ENCODE measurements around the gene DDT.

GRCh38 chr22:24005201-24005600 lies 31.0 kb upstream of the DDT start, which contains the start of gene GSTT4:
- TF ChIP-seq CTCF (conservative IDR thresholded peaks at IDR 0.05 in 1 of 2, IDR thresholded peaks at IDR 0.05 in 1 of 2; ENCODE audit: extremely low read depth in 1 of 2, insufficient read depth in 1 of 2, low read depth in 1 of 2, low read length in 2 of 2) (no peak), EZH2 (IDR thresholded peaks at IDR 0.05; ENCODE audit: borderline replicate concordance, low read length) (no peak)

Data from mammary epithelial cell (primary cell).